A549 treated with AZD9567 at 1 μM for 4 hours (cell line): ENCODE data around the gene BYSL. TPM values are rescaled to one million over a fixed set of nuclear protein-coding genes. Genes with fewer than 3 reads are reported as not detected.

ENCODE experiments used
- total RNA-seq: library from RNA; stranded (reverse); fragments of 200-300 nt; extraction: Qiagen RNA extraction; gene quantifications from 5 replicates; pipeline ENCODE4 v1.2.3, GENCODE V29; 2022; ENCODE audit not compliant: insufficient read depth

BYSL gene, protein sequence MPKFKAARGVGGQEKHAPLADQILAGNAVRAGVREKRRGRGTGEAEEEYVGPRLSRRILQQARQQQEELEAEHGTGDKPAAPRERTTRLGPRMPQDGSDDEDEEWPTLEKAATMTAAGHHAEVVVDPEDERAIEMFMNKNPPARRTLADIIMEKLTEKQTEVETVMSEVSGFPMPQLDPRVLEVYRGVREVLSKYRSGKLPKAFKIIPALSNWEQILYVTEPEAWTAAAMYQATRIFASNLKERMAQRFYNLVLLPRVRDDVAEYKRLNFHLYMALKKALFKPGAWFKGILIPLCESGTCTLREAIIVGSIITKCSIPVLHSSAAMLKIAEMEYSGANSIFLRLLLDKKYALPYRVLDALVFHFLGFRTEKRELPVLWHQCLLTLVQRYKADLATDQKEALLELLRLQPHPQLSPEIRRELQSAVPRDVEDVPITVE
- total RNA-seq = 39.2 to 58.6 TPM (median 44.2 TPM) in 5 replicates

GRCh38 chr6:41920921-41921711 is at the start of gene BYSL, which contains the start of gene MED20:
TSS of gene BYSL (plus strand) at chr6:41921499. CDS start at chr6:41921563, 64 bp downstream.
TSS of gene MED20 (minus strand) at chr6:41921139. CDS start at chr6:41921018, 121 bp downstream.

DNA sequence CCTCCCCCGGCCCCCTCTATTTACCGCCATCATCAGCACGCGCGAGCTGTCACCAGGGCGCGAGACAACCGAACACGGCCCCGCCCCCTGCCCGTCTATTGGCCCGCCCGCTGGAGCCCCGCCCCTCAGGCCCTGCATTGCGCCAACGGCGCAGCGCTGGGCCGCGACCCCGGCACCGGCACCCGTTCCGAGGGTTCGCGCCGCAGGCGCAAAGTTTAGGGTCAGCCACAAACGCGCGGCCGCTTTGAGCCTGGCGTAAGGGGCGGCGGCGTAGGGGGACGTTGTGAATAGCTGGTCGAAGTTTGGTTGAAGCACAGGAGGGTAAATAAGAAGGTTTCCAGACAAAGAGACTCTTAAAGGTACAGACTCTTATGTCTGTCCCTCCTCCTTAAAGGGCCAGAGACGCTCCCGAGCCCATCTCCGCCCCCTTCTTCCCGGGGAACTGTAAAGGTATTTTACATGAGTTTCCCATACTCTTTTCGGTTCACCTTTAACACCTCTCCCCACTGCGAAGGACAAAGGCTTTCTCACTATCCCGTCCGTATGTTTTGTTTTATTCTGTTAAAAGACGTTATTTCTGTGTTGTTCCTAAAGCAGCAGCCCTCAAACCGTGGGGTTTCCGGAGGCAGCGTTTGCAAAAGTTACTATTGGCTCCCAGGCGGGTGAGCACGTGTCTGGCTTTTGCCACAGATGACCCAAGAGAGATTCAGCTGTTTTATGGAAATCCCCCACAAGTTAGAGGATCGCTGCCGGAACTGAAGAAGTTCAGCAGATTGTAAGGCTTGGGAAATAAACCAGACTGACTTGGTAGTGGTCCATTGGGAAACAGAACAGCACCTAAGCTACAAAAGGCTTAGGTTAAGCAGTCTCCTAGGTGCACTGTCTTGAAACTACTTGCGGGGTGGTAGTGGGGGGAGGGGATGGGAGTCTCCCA is 25.7 kb upstream of the BYSL start, which contains the start of gene USP49:
Gene USP49, minus strand, starts transcription at position 76 of the 934 bp plus-strand sequence. CDS start 88,392 bp downstream, outside the sequence.

GRCh38 chr6:41941280-41942066 is 20.2 kb downstream of the BYSL start, which contains the start of gene CCND3:
TSS of gene CCND3 (minus strand) at chr6:41941808. CDS start at chr6:41941649, 159 bp downstream.

Other genes starting within 250 kb of the BYSL start
- 3.7 to 6.8 TPM (median 6.2 TPM) in 5 replicates for gene TFEB, start 185.9 kb upstream of the BYSL start, total RNA-seq
- 0.06 to 0.13 TPM in 2 of 5 replicates, not detected in the others for gene PGC, start 174.1 kb upstream of the BYSL start, total RNA-seq
- gene FRS3, start 141.6 kb upstream of the BYSL start, total RNA-seq = 2.4 to 9.8 TPM (median 3.0 TPM) in 5 replicates
- 0.58 to 1.2 TPM (median 1.1 TPM) in 4 of 5 replicates, not detected in the other for gene PRICKLE4, start 140.7 kb upstream of the BYSL start, total RNA-seq
- 276 to 313 TPM (median 294 TPM) in 5 replicates for gene TOMM6, start 133.8 kb upstream of the BYSL start, total RNA-seq
- gene USP49, start 26.1 kb upstream of the BYSL start, total RNA-seq = 0.54 to 1.5 TPM (median 1.3 TPM) in 5 replicates
- gene MED20, start 360 bp upstream of the BYSL start, total RNA-seq = 12.2 to 13.9 TPM (median 13.5 TPM) in 5 replicates
- 103 to 167 TPM (median 146 TPM) in 5 replicates for gene CCND3, start 20.3 kb downstream of the BYSL start, total RNA-seq
- 11.8 to 13.8 TPM (median 13.0 TPM) in 5 replicates for gene TAF8, start 129.0 kb downstream of the BYSL start, total RNA-seq
- 1.3 to 2.1 TPM (median 1.6 TPM) in 5 replicates for gene C6orf132, start 221.1 kb downstream of the BYSL start, total RNA-seq